ENCODE results near the gene TUBB6. TPM values are rescaled to one million over a fixed set of nuclear protein-coding genes. Genes with fewer than 3 reads are reported as not detected.

Gene TUBB6
- total and polyA plus RNA-seq, 10 of the 15 experiments (the other 5 are each of a cell fraction or from before 2014, with no cell fraction given), result 27.4 to 262 (median 82.5) TPM

DNA sequence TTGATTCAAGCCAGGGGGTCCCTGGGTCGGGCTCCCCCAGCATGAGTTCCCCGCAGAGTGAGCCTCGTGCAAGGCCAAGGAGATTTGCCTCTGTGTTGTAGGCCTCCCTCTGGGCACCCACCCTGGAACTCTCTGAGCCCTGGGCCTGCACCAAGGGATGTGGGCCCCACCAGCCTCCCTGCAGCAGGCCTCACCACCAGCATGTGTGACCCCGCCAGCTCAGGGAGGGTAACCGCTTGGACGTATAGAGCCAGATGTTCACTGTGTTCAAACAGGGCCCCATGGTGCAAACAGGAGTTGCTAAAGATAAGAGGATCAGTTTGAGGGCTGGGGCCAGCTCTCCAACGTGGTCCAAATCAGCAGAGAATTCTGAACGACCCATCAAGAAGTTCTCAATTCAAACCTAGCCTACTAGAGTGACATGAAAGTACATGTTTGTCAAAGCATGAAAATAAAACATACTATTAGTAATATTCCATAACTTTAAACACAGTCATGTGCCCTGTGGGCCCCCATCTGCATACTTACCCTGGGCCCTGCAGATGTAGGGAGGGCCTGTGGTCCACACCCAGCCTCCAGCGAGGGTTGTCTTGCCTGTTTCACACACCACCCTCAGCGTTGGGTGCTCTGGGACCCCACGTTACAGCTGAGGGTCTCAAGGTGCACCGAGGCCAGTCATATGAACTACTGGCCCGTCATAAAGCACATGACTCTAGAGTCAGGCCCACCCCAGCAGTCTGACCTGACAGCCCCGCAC, 5.5 kb upstream of the TUBB6 start:
- Histone ChIP-seq H3K79me2 (ENCODE audit: control insufficient read depth, insufficient read depth, low read length) (no peaks in the 10 kb centered on the region), H3K9ac (ENCODE audit: control insufficient read depth, insufficient read depth, low read length) (no peak overlapping the region), H3K27ac (ENCODE audit: control insufficient read depth, insufficient read depth) (no peak overlapping the region), H3K27me3 (replicated peaks in 1 of 2; ENCODE audit: control insufficient read depth in 2 of 2, insufficient read depth in 2 of 2, low read length in 1 of 2) (0 out of 4 replicates have a peak, but pooled peaks cover 0 to 1% of the 10 kb centered on the region in 2 experiments), H4K20me1 (ENCODE audit: control insufficient read depth, insufficient read depth) (no peaks in the 10 kb centered on the region), H3K4me3 (no peak overlapping the region), H3K9me3 (replicated peaks; ENCODE audit: control insufficient read depth, insufficient read depth, low read length) (no peaks in the 10 kb centered on the region), H3K4me1 (ENCODE audit: control insufficient read depth, insufficient read depth, low read length) (no peaks in the 10 kb centered on the region), H3K4me2 (ENCODE audit: control insufficient read depth, insufficient read depth) (no peak overlapping the region), H3K36me3 (ENCODE audit: control insufficient read depth in 2 of 2, insufficient read depth in 2 of 2, low read length in 1 of 2) (no peaks in the 10 kb centered on the region), H2AFZ (ENCODE audit: control insufficient read depth, low read depth, low read length) (no peak overlapping the region)
- WGBS (ENCODE audit: insufficient coverage, insufficient replicate concordance, low lambda C conversion rate, missing lambda C conversion rate), result 32% methylated on average over 14 of the region's 14 CpGs
- no peak for TF ChIP-seq WRNIP1 (IDR thresholded peaks at IDR 0.05; ENCODE audit: borderline replicate concordance, low read depth, low read length)
- TF ChIP-seq MLLT1 (IDR thresholded peaks at IDR 0.05), result no peak
- in situ Hi-C loops (cut with MboI), result no loop called here
- SMC1A ChIA-PET (ENCODE audit: uncharacterized antibody, unreplicated experiment), result no interaction called here
- FAIRE-seq (no peak), ATAC-seq (no peak), DNase-seq (ENCODE audit: low read depth, low spot score) (no peak)
- no TSS peak for BruUV-seq (replicated peaks)
- POLR2A ChIA-PET, result no interaction called here
- intact Hi-C loops (cut with micrococcal nuclease; ENCODE audit: unreplicated experiment), result no loop called here
- RAD21 ChIA-PET (ENCODE audit: unreplicated experiment), result no interaction called here
- CTCF ChIA-PET, result no interaction called here

DNA sequence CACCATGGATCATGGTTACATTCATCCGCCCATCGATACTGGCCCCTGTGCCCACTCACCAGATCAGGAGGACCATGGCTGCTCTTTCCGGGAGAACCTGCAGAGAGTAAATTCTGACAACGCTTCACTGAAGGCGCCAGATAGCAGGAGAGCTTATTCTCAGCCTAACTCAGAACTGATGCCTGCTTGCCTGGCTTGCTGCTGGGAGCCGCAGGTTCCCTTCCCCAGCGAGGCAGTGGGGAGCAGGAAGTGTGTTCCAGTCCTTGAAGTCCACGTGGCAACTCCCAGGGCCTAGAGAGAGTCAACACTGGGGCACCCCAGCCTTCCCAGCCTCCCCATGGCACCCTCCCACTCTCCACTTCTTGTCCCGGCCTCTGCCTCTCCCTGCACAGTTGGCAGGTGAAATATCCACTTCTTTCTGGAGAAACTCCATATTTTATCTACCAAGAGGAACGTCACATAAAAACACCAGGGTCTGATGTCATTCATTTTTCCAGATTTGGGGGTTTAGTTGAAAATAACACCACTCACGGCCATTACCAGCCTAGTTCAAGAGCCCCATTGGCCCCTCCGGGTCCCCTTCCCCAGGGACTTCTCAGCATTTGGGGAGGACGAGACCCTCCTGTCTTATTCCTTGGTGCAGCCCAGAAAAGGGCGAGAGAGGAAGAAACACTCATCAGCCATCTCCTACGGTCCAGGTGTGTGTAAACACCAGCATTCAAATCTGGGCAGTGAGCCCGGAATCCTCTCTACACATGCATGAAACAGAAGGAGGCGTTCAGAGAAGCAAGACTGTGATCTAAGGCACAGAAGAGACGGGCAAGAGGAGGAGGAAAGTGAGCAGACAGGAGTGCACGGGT, 3.5 kb upstream of the TUBB6 start:
- Histone ChIP-seq H3K79me2 (ENCODE audit: control insufficient read depth, insufficient read depth, low read length) (peaks cover 7% of the 10 kb centered on the region), H3K27me3 (replicated peaks in 1 of 2; ENCODE audit: control insufficient read depth in 2 of 2, insufficient read depth in 2 of 2, low read length in 1 of 2) (0 out of 4 replicates have a peak, but pooled peaks cover 0 to 1% of the 10 kb centered on the region in 2 experiments), H3K9me3 (replicated peaks; ENCODE audit: control insufficient read depth, insufficient read depth, low read length) (no peaks in the 10 kb centered on the region), H3K36me3 (ENCODE audit: control insufficient read depth in 2 of 2, insufficient read depth in 2 of 2, low read length in 1 of 2) (no peaks in the 10 kb centered on the region), H3K9ac (ENCODE audit: control insufficient read depth, insufficient read depth, low read length) (no peak overlapping the region), H3K4me3 (no peak overlapping the region), H3K27ac (ENCODE audit: control insufficient read depth, insufficient read depth) (no peak overlapping the region), H2AFZ (ENCODE audit: control insufficient read depth, low read depth, low read length) (no peak overlapping the region), H3K4me2 (ENCODE audit: control insufficient read depth, insufficient read depth) (no peak overlapping the region), H3K4me1 (ENCODE audit: control insufficient read depth, insufficient read depth, low read length) (no peaks in the 10 kb centered on the region), H4K20me1 (ENCODE audit: control insufficient read depth, insufficient read depth) (no peaks in the 10 kb centered on the region)
- POLR2A ChIA-PET, result no interaction called here
- RAD21 ChIA-PET (ENCODE audit: unreplicated experiment), result no interaction called here
- SMC1A ChIA-PET (ENCODE audit: uncharacterized antibody, unreplicated experiment), result no interaction called here
- in situ Hi-C loops (cut with MboI) (no loop called here), intact Hi-C loops (cut with micrococcal nuclease; ENCODE audit: unreplicated experiment) (no loop called here)
- no TSS peak for BruUV-seq (replicated peaks)
- CTCF ChIA-PET, result no interaction called here
- ATAC-seq, result no peak
- FAIRE-seq, result no peak
- 39% methylated on average over 19 of the region's 19 CpGs for WGBS (ENCODE audit: insufficient coverage, insufficient replicate concordance, low lambda C conversion rate, missing lambda C conversion rate)
- no peak for DNase-seq (ENCODE audit: low read depth, low spot score)
- no peak for TF ChIP-seq FOS (IDR thresholded peaks at IDR 0.05; ENCODE audit: borderline replicate concordance, extremely low read depth, insufficient read length)
- no peak for TF ChIP-seq CBX3 (IDR thresholded peaks at IDR 0.05; ENCODE audit: borderline replicate concordance, low read depth)
- TF ChIP-seq NFIC (IDR thresholded peaks at IDR 0.05; ENCODE audit: low read depth, low read length), result no peak
- TF ChIP-seq SMAD1 (IDR thresholded peaks at IDR 0.05; ENCODE audit: low read depth, partially characterized antibody), result no peak
- no peak for TF ChIP-seq NBN (IDR thresholded peaks at IDR 0.05)
- no peak for TF ChIP-seq RFX5 (IDR thresholded peaks at IDR 0.05; ENCODE audit: low read depth, low read length)
- no peak for TF ChIP-seq MXI1 (IDR thresholded peaks at IDR 0.05; ENCODE audit: low read depth, low read length)
- no peak for TF ChIP-seq USF1 (IDR thresholded peaks at IDR 0.05; ENCODE audit: borderline replicate concordance, extremely low read length, insufficient read depth, low read depth, low read length)
- TF ChIP-seq ZNF24 (IDR thresholded peaks at IDR 0.05), result no peak
- no peak for TF ChIP-seq BMI1 (IDR thresholded peaks at IDR 0.05; ENCODE audit: borderline replicate concordance)
